K562 (cell line): ENCODE measurements around the gene SLC24A4. TPM values are rescaled to one million over a fixed set of nuclear protein-coding genes. Genes with fewer than 3 reads are reported as not detected.

Experiments used
- ATAC-seq: fragments of 200-7000 bp; cut with Tn5 transposase; 3 replicates; pipeline ENCODE4 v1.9.1; 2020; ENCODE audit warnings: moderate library complexity
- BruUV-seq: library from RNA; stranded (reverse); fragments of 400-500 nt; replicated peaks from 2 replicates; lab custom pipeline; 2021; lab: Mats Ljungman, UMichigan
- CTCF ChIA-PET: fragments of 300-600 bp; formaldehyde crosslinking; extraction: SDS; loops from one replicate; lab custom pipeline; 2021; ENCODE audit warnings: low intra/inter-chr PET ratio; lab: Yijun Ruan, JAX
- POLR2A ChIA-PET: fragments of 300-600, 350-650 bp; sonication (Branson Sonifier 250); formaldehyde crosslinking; extraction: SDS; loops from one replicate; lab custom pipeline; 2021; ENCODE audit warnings: antibody characterized with exemption, inconsistent platforms; lab: Yijun Ruan, JAX
- DNase-seq, 4 experiments: peaks; one replicate each; pipeline versions ENCODE4 v3.0.0 to v3.0.0-alpha.2; 2011 to 2018; ENCODE audit warnings: low spot score in 3 of 4, mixed read lengths in 3 of 4; ENCODE audit errors: extremely low read depth in 1 of 4
- FAIRE-seq: peaks from 2 replicates; lab custom pipeline; 2011; peaks lifted over from hg19 to GRCh38; lab: Jason Lieb, UNC
- H2AFZ ChIP-seq: 2 replicates; pipeline ENCODE4 v1.6.0; 2011; ENCODE audit warnings: low read depth, low read length, control low read depth, inconsistent platforms
- H3K27ac ChIP-seq: fragments of 200-600 bp; 3 replicates; pipeline ENCODE4 v1.8.0; 2011; ENCODE audit warnings: low read depth, mild to moderate bottlenecking, control low read depth, inconsistent platforms, low read length, moderate library complexity, mixed read lengths; ENCODE audit errors: extremely low read depth
- H3K27me3 ChIP-seq, 2 experiments: fragments of 300-600 bp in 1 of 2; 2 replicates in 1 of 2; 3 replicates in 1 of 2; pipeline versions ENCODE4 v1.6.0 to v1.8.0; 2011; ENCODE audit warnings: inconsistent platforms in 2 of 2, low read length in 2 of 2, mild to moderate bottlenecking in 1 of 2, mixed read lengths in 1 of 2, moderate library complexity in 1 of 2; ENCODE audit not compliant: control insufficient read depth in 2 of 2, insufficient read depth in 2 of 2
- H3K36me3 ChIP-seq: fragments of 300-600 bp; 3 replicates; pipeline ENCODE4 v1.8.0; 2011; ENCODE audit warnings: mild to moderate bottlenecking, low read length, inconsistent platforms; ENCODE audit not compliant: control insufficient read depth, insufficient read depth
- H3K4me1 ChIP-seq, 2 experiments: fragments of 200-600 bp in 1 of 2; replicated peaks in 1 of 2; 2 replicates in 1 of 2; 3 replicates in 1 of 2; pipeline versions ENCODE4 v1.5.1 to v1.8.0; 2011; ENCODE audit warnings: inconsistent platforms in 2 of 2, low read length in 2 of 2, mild to moderate bottlenecking in 1 of 2, mixed read lengths in 1 of 2, moderate library complexity in 1 of 2; ENCODE audit not compliant: control insufficient read depth in 2 of 2, insufficient read depth in 2 of 2
- H3K4me2 ChIP-seq: 2 replicates; pipeline ENCODE4 v1.6.1; 2011; ENCODE audit warnings: low read length, control low read depth, inconsistent platforms, mixed read lengths; ENCODE audit not compliant: insufficient read depth
- H3K4me3 ChIP-seq: fragments of 200-600 bp; sonication (generic), shearing (Covaris generic); 2 replicates; pipeline ENCODE4 v1.5.1; 2016; ENCODE audit warnings: control low read depth, inconsistent platforms
- H3K79me2 ChIP-seq: fragments of 200-600 bp; 3 replicates; pipeline ENCODE4 v1.8.0; 2011; ENCODE audit warnings: low read length, inconsistent platforms; ENCODE audit not compliant: control insufficient read depth, insufficient read depth
- H3K9ac ChIP-seq, 2 experiments: 2 replicates each; pipeline versions ENCODE4 v1.6.0 to v1.6.1; 2011; ENCODE audit warnings: low read depth in 2 of 2, low read length in 2 of 2, control low read depth in 1 of 2, inconsistent platforms in 1 of 2, mild to moderate bottlenecking in 1 of 2, mixed read lengths in 1 of 2; ENCODE audit not compliant: insufficient read depth in 1 of 2
- H3K9me1 ChIP-seq: one replicate; pipeline ENCODE4 v1.6.0; 2011; ENCODE audit warnings: inconsistent platforms, mild to moderate bottlenecking, low read length, moderate library complexity; ENCODE audit not compliant: control insufficient read depth, insufficient read depth
- H3K9me3 ChIP-seq: replicated peaks from 2 replicates; pipeline ENCODE4 v1.5.1; 2011; ENCODE audit warnings: low read depth, low read length, inconsistent platforms; ENCODE audit not compliant: control insufficient read depth, insufficient read depth
- H4K20me1 ChIP-seq: replicated peaks from 2 replicates; pipeline ENCODE4 v1.6.1; 2011; ENCODE audit warnings: low read length, inconsistent platforms, mixed read lengths; ENCODE audit not compliant: control insufficient read depth, insufficient read depth
- CBX5 ChIP-seq: IDR thresholded peaks from 2 replicates; pipeline ENCODE4 v1.6.1; 2014; ENCODE audit warnings: low read depth, borderline replicate concordance
- CXXC5 ChIP-seq: fragments of 250-450 bp; sonication (Bioruptor Pico); IDR thresholded peaks from 2 replicates; pipeline ENCODE4 v1.8.0; 2022; ENCODE audit warnings: inconsistent platforms, mild to moderate bottlenecking, moderate library complexity
- HNRNPLL ChIP-seq: fragments of 200-400 bp; formaldehyde crosslinking; IDR thresholded peaks from 2 replicates; pipeline ENCODE4 v1.6.1; 2017; ENCODE audit warnings: low read length, low read depth, mild to moderate bottlenecking; ENCODE audit not compliant: poor library complexity, severe bottlenecking
- JUN ChIP-seq, 2 experiments: sonication (generic) in 1 of 2; formaldehyde crosslinking in 1 of 2; IDR thresholded peaks; 2 replicates each; pipeline versions ENCODE4 v1.6.1 to v1.8.0; 2012 to 2022; ENCODE audit warnings: borderline replicate concordance in 2 of 2, mild to moderate bottlenecking in 2 of 2, improper control_type of control experiment in 1 of 2, low read depth in 1 of 2, low read length in 1 of 2, missing genetic modification reagents in 1 of 2
- KDM2B ChIP-seq: fragments of 250-450 bp; sonication (Bioruptor Pico); IDR thresholded peaks from 2 replicates; pipeline ENCODE4 v1.8.0; 2021; ENCODE audit warnings: mild to moderate bottlenecking, moderate library complexity
- NCOA4 ChIP-seq: fragments of 450-650 bp; IDR thresholded peaks from 2 replicates; pipeline ENCODE4 v1.6.1; 2018; ENCODE audit warnings: mild to moderate bottlenecking; ENCODE audit not compliant: partially characterized antibody
- NFYB ChIP-seq: IDR thresholded peaks from 2 replicates; pipeline ENCODE4 v1.6.1; 2011; ENCODE audit warnings: mild to moderate bottlenecking, moderate library complexity; ENCODE audit not compliant: insufficient read length; ENCODE audit errors: extremely low read depth
- RB1 ChIP-seq: fragments of 450-650 bp; IDR thresholded peaks from 2 replicates; pipeline ENCODE4 v1.6.1; 2017; ENCODE audit warnings: low read depth, mild to moderate bottlenecking
- ZNF23 ChIP-seq: fragments of 250-450 bp; sonication (Bioruptor Pico); IDR thresholded peaks from 2 replicates; pipeline ENCODE4 v1.4.0; 2020; ENCODE audit warnings: mild to moderate bottlenecking
- WGBS: fragments of 100-300 bp; shearing (Covaris generic); methylation state at CpG from one replicate; pipeline ENCODE4 v1.1.6; 2016; ENCODE audit warnings: low coverage, mixed read lengths; ENCODE audit not compliant: insufficient coverage; ENCODE audit errors: missing lambda C conversion rate; 5-methylcytosine and 5-hydroxymethylcytosine counted together
- in situ Hi-C: fragments of 300-500 bp; cut with MboI; formaldehyde crosslinking; loops from 4 replicates; pipeline ENCODE4 v1.15.0; 2018; ENCODE audit warnings: inconsistent platforms, mixed read lengths
- intact Hi-C: fragments of 100-400 bp; cut with micrococcal nuclease; formaldehyde crosslinking; loops from 2 replicates; pipeline ENCODE4 v1.14.2; 2022
- polyA plus RNA-seq, 8 experiments: library from polyadenylated mRNA; depleted of rRNA in 4 of 8; stranded (reverse) in 5 of 8; unstranded in 3 of 8; fragments of >200 nt; fragmentation: Nextera tagmentation in 2 of 8; fragmentation: Illumina TruSeq in 1 of 8; extraction: Ambion mirVana in 2 of 8; extraction: Trizol in 1 of 8; gene quantifications; 2 replicates each; pipeline versions ENCODE4 v1.2.1 to v1.2.3, GENCODE V29; 2011 to 2014; ENCODE audit warnings: inconsistent platforms in 1 of 8, missing spikeins in 1 of 8
- total RNA-seq, 7 experiments: library from RNA; depleted of rRNA in 6 of 7; stranded (reverse); fragments of >200 nt in 6 of 7; fragmentation: Illumina TruSeq in 2 of 7; extraction: Trizol in 2 of 7; gene quantifications; 2 replicates each; pipeline versions ENCODE4 v1.2.1 to v1.2.3, GENCODE V29; 2011 to 2021; ENCODE audit warnings: low replicate concordance in 1 of 7
- TF ChIP-seq, protein P1 (sequence below): fragments of 250-450 bp; sonication (Bioruptor Pico); IDR thresholded peaks from 2 replicates; pipeline ENCODE4 v1.5.0; 2021
- TF ChIP-seq, protein P2 (sequence below): fragments of 250-450 bp; sonication (Bioruptor Pico); IDR thresholded peaks from 2 replicates; pipeline ENCODE4 v1.4.0; 2020
- TF ChIP-seq, protein P3 (sequence below): fragments of 450-650 bp; IDR thresholded peaks from 2 replicates; pipeline ENCODE4 v1.6.1; 2017; ENCODE audit warnings: antibody characterized with exemption

The SLC24A4 gene
- total and polyA plus RNA-seq, 9 of the 15 experiments (the other 6 are each of a cell fraction or from before 2014, with no cell fraction given): not detected

DNA sequence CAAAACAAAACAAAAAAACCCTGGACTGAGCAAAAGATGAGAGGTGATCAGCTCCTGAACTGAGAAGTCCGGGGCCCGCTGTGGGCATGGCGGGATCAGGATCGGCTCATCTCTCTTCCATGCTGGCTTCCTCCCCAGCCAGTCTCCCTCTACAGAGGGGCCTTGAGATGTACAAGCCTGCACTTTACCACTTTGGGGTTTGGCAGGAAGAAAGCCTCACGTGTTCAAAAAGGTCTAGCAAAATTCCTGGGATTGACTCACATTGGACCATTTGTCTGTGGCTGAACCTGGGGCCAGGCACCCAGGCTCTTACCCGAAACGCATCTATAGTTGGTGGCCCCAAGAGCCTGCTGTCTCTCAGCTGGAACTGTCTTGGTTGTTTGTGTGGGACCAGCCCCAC is 89.0 kb downstream of the SLC24A4 start:
- Histone ChIP-seq H3K27me3 (peaks cover 3 to 15% of the 10 kb centered on the region in 2 experiments; a peak in 3 of 5 replicates), H3K4me2 (no peak overlapping the region), H3K36me3 (no peaks in the 10 kb centered on the region), H3K79me2 (no peaks in the 10 kb centered on the region), H4K20me1 (no peaks in the 10 kb centered on the region), H3K27ac (no peak overlapping the region), H3K9me1 (no peaks in the 10 kb centered on the region), H3K4me3 (no peak overlapping the region), H2AFZ (no peak overlapping the region), H3K9ac (no peak overlapping the region), H3K9me3 (no peaks in the 10 kb centered on the region), H3K4me1 (no peaks in the 10 kb centered on the region)
- ChIA-PET CTCF (no interaction called here), POLR2A (interaction anchor here (1.0 kb wide), 1 partner anchor 9 kb away, joined by 3 read pairs; no protein-coding TSS in a partner anchor)
- DNase-seq: no peak
- in situ Hi-C loops: no loop called here
- ATAC-seq: no peak
- FAIRE-seq: no peak
- intact Hi-C loops: no loop called here
- TF ChIP-seq HNRNPLL (no peak), KDM2B (CRISPR knock-in tag) (no peak), JUN (IDR thresholded peaks at IDR 0.05; ENCODE audit: borderline replicate concordance, low read depth, low read length) (no peak), JUN (CRISPR knock-in tag; IDR thresholded peaks at IDR 0.05; ENCODE audit: borderline replicate concordance) (no peak), CBX5 (no peak), ZNF23 (CRISPR knock-in tag) (no peak), RB1 (no peak), NCOA4 (no peak), CXXC5 (no peak), NFYB (no peak)
- TF ChIP-seq, protein P1, sequence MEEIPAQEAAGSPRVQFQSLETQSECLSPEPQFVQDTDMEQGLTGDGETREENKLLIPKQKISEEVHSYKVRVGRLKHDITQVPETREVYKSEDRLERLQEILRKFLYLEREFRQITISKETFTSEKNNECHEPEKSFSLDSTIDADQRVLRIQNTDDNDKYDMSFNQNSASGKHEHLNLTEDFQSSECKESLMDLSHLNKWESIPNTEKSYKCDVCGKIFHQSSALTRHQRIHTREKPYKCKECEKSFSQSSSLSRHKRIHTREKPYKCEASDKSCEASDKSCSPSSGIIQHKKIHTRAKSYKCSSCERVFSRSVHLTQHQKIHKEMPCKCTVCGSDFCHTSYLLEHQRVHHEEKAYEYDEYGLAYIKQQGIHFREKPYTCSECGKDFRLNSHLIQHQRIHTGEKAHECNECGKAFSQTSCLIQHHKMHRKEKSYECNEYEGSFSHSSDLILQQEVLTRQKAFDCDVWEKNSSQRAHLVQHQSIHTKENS (CRISPR knock-in tag): no peak
- TF ChIP-seq, protein P2, sequence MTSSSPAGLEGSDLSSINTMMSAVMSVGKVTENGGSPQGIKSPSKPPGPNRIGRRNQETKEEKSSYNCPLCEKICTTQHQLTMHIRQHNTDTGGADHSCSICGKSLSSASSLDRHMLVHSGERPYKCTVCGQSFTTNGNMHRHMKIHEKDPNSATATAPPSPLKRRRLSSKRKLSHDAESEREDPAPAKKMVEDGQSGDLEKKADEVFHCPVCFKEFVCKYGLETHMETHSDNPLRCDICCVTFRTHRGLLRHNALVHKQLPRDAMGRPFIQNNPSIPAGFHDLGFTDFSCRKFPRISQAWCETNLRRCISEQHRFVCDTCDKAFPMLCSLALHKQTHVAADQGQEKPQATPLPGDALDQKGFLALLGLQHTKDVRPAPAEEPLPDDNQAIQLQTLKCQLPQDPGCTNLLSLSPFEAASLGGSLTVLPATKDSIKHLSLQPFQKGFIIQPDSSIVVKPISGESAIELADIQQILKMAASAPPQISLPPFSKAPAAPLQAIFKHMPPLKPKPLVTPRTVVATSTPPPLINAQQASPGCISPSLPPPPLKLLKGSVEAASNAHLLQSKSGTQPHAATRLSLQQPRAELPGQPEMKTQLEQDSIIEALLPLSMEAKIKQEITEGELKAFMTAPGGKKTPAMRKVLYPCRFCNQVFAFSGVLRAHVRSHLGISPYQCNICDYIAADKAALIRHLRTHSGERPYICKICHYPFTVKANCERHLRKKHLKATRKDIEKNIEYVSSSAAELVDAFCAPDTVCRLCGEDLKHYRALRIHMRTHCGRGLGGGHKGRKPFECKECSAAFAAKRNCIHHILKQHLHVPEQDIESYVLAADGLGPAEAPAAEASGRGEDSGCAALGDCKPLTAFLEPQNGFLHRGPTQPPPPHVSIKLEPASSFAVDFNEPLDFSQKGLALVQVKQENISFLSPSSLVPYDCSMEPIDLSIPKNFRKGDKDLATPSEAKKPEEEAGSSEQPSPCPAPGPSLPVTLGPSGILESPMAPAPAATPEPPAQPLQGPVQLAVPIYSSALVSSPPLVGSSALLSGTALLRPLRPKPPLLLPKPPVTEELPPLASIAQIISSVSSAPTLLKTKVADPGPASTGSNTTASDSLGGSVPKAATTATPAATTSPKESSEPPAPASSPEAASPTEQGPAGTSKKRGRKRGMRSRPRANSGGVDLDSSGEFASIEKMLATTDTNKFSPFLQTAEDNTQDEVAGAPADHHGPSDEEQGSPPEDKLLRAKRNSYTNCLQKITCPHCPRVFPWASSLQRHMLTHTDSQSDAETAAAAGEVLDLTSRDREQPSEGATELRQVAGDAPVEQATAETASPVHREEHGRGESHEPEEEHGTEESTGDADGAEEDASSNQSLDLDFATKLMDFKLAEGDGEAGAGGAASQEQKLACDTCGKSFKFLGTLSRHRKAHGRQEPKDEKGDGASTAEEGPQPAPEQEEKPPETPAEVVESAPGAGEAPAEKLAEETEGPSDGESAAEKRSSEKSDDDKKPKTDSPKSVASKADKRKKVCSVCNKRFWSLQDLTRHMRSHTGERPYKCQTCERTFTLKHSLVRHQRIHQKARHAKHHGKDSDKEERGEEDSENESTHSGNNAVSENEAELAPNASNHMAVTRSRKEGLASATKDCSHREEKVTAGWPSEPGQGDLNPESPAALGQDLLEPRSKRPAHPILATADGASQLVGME (CRISPR knock-in tag): no peak
- TF ChIP-seq, protein P3, sequence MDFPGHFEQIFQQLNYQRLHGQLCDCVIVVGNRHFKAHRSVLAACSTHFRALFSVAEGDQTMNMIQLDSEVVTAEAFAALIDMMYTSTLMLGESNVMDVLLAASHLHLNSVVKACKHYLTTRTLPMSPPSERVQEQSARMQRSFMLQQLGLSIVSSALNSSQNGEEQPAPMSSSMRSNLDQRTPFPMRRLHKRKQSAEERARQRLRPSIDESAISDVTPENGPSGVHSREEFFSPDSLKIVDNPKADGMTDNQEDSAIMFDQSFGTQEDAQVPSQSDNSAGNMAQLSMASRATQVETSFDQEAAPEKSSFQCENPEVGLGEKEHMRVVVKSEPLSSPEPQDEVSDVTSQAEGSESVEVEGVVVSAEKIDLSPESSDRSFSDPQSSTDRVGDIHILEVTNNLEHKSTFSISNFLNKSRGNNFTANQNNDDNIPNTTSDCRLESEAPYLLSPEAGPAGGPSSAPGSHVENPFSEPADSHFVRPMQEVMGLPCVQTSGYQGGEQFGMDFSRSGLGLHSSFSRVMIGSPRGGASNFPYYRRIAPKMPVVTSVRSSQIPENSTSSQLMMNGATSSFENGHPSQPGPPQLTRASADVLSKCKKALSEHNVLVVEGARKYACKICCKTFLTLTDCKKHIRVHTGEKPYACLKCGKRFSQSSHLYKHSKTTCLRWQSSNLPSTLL: no peak
- WGBS: 0% methylated on average over 5 of the region's 7 CpGs
- BruUV-seq: no TSS peak
